Type B pancreatic cell (in vitro differentiated cells): ENCODE measurements around the gene IL18. TPM values are rescaled to one million over a fixed set of nuclear protein-coding genes. Genes with fewer than 3 reads are reported as not detected.
A peak's percentile ranks its signal among the peaks of the same experiment; 100 is the strongest.

Experiments
- DNase-seq: peaks from one replicate; pipeline ENCODE4 v3.0.0; 2021; ENCODE audit warnings: mixed read lengths; ENCODE audit not compliant: unreplicated experiment; ENCODE audit errors: extremely low spot score
- H3K27ac Mint-ChIP-seq: 2 replicates; pipeline ENCODE4 v1.8.0; 2021; ENCODE audit warnings: mild to moderate bottlenecking, mixed read lengths
- H3K27me3 Mint-ChIP-seq: 2 replicates; pipeline ENCODE4 v1.8.0; 2021; ENCODE audit warnings: mixed read lengths
- H3K36me3 Mint-ChIP-seq: 2 replicates; pipeline ENCODE4 v1.8.0; 2021; ENCODE audit warnings: mixed read lengths
- H3K4me1 Mint-ChIP-seq: one replicate; pipeline ENCODE4 v1.8.0; 2021; ENCODE audit warnings: mixed read lengths; ENCODE audit not compliant: unreplicated experiment
- H3K4me3 Mint-ChIP-seq: 2 replicates; pipeline ENCODE4 v1.8.0; 2021; ENCODE audit warnings: mild to moderate bottlenecking, mixed read lengths
- H3K9me3 Mint-ChIP-seq: 2 replicates; pipeline ENCODE4 v1.8.0; 2021; ENCODE audit warnings: mixed read lengths
- long read RNA-seq: library from polyadenylated mRNA; unstranded; transcript quantifications from one replicate; pipeline ENCODE4 v2.0.0, GENCODE V29; 2020
- total RNA-seq: library from RNA; stranded (reverse); gene quantifications from 2 replicates; pipeline ENCODE4 v1.2.1, GENCODE V29; 2021; ENCODE audit warnings: low replicate concordance
- TF ChIP-seq, protein P1 (sequence below): fragments of 200-600 bp; sonication (generic); conservative IDR thresholded peaks from 2 replicates; pipeline ENCODE4 v1.5.0; 2021; ENCODE audit warnings: antibody characterized with exemption, mild to moderate bottlenecking

The IL18 gene
- total RNA-seq = 0.94 and 1.3 TPM in 2 replicates
- long read RNA-seq = 0 reads

DNA sequence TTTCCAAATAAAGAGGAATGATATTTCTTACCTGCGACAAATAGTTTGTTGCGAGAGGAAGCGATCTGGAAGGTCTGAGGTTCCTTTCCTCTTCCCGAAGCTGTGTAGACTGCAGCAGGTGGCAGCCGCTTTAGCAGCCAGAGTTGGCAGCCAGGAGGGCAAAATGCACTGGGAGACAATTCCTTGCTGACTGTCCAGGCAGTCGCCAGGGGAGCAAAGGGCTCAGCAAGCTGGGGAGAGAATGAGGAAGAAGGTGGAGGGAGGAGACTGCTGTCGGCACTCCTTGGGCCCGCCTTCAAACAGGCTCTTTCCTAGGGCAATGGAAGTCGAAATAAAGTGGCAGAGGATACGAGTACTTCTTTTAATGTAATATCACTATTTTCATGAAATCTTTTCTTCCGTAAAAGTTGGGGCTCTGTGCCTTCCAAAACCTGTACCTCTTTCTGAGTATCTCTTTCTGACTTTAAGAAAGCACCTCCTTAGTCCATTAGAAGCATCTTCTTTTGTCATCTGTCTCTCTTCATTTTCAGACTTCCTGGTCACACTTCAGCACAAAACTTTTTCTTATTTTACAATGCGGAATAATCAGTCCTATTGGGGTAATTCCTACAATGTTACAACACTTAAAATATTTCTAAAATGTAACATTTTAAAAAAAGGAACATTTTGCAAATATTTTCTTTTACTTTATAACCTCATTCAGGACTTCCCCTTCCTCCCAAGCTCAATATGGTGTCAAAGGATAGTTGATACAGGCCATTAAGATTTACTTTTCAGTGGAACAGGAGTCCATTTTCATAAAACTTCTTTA is at the start of gene IL18:
TSS of gene IL18 (minus strand) at position 220 of the 811 bp plus-strand sequence. CDS start 9,041 bp downstream, outside the sequence.
- Mint-ChIP-seq H3K4me3 (no peak within 1 kb of the TSS), H3K9me3 (peaks cover 5% of the 10 kb centered on the region), H3K4me1 (no peaks in the 10 kb centered on the region), H3K27me3 (peaks cover 3% of the 10 kb centered on the region), H3K27ac (peak within 1 kb of the TSS; percentile 63), H3K36me3 (no peaks in the 10 kb centered on the region)
- DNase-seq = no peak
- TF ChIP-seq, protein P1, sequence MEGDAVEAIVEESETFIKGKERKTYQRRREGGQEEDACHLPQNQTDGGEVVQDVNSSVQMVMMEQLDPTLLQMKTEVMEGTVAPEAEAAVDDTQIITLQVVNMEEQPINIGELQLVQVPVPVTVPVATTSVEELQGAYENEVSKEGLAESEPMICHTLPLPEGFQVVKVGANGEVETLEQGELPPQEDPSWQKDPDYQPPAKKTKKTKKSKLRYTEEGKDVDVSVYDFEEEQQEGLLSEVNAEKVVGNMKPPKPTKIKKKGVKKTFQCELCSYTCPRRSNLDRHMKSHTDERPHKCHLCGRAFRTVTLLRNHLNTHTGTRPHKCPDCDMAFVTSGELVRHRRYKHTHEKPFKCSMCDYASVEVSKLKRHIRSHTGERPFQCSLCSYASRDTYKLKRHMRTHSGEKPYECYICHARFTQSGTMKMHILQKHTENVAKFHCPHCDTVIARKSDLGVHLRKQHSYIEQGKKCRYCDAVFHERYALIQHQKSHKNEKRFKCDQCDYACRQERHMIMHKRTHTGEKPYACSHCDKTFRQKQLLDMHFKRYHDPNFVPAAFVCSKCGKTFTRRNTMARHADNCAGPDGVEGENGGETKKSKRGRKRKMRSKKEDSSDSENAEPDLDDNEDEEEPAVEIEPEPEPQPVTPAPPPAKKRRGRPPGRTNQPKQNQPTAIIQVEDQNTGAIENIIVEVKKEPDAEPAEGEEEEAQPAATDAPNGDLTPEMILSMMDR = no peak

DNA sequence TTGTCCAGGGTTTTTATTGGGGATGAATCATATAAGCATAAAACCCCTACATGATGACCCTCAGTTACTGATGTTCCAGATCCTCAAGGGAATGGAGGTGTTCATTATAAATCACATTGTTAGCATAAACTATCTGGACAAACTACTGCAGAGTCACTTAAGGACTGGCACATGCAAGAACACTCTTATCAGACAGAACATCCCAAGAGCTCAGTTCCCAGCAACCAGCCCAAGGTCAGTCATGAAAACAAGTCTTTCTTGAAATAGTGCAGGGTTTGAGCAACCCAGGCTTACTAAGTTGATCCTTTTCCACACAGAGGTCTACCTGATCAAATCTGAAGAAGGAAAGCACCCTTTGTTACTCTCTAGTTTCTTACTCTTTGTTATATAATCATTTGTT is 48.8 kb upstream of the IL18 start:
- H3K4me1 Mint-ChIP-seq = no peaks in the 10 kb centered on the region
- H3K27ac Mint-ChIP-seq = no peak overlapping the region
- H3K27me3 Mint-ChIP-seq = peaks cover 13% of the 10 kb centered on the region
- H3K36me3 Mint-ChIP-seq = no peaks in the 10 kb centered on the region
- H3K9me3 Mint-ChIP-seq = no peaks in the 10 kb centered on the region
- no peak for DNase-seq
- no peak overlapping the region for H3K4me3 Mint-ChIP-seq
- TF ChIP-seq, protein P1 = no peak

DNA sequence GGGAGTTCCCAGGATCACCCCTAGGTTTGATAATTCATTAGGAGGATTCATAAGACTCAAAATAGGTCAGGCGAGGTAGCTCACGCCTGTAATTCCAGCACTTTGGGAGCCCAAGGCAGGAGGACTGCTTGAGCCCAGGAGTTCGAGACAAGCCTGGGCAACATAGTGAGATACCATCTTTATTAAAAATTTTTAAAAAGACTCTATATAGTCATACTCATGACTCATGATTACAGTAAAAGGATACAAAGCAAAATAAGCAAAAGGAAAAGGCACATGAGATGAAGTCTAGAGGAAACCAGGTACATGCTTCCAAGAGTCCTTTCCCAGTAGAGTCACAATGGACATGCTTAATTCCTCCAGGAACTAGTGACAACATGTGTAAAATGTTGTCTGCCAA is 48.4 kb upstream of the IL18 start:
- Mint-ChIP-seq H3K4me3 (no peak overlapping the region), H3K4me1 (no peaks in the 10 kb centered on the region), H3K27ac (no peak overlapping the region), H3K9me3 (no peaks in the 10 kb centered on the region), H3K36me3 (no peaks in the 10 kb centered on the region), H3K27me3 (peaks cover 13% of the 10 kb centered on the region)
- TF ChIP-seq, protein P1 = no peak
- no peak for DNase-seq

DNA sequence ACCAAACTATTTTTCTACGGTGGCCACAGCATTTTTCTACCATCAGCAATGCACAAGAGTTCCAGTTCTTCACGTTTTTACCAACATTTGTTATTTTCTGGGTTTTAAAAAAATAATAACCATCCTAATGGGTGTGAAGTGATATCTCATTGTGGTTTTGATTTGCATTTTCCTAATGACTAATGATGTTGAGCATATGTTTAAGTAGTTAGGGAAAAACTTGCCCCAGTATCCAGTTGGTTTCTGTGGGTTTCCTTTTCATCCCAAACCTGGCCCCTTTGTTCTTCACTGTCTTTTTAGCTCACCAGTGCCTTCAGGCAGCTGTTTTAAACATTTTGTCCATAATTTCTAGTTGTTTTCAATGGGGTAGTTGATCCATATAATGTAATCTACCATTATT is 47.6 kb upstream of the IL18 start:
- H3K27ac Mint-ChIP-seq = no peak overlapping the region
- H3K36me3 Mint-ChIP-seq = peaks cover 3% of the 10 kb centered on the region
- TF ChIP-seq, protein P1 = no peak
- no peak for DNase-seq
- no peak overlapping the region for H3K4me3 Mint-ChIP-seq
- no peaks in the 10 kb centered on the region for H3K9me3 Mint-ChIP-seq
- peaks cover 13% of the 10 kb centered on the region for H3K27me3 Mint-ChIP-seq
- H3K4me1 Mint-ChIP-seq = no peaks in the 10 kb centered on the region

DNA sequence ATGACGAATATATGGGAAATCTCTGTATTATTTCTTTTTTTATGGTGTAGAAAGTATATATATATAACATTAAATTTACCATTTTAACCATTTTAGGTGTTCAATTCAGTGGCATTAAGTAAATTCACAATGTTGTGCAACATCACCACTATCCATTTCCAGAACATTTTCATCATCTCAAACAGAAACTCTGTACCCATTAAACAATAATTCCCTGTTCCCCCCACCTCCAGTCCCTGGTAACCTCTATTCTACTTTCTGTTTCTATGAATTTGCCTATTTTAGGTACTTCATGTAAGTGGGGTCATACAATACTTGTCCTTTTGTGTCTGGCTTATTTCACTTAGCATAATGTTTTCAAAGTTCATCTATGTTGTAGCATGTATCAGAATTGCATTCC is 47.0 kb upstream of the IL18 start:
- no peak overlapping the region for H3K27ac Mint-ChIP-seq
- no peaks in the 10 kb centered on the region for H3K9me3 Mint-ChIP-seq
- TF ChIP-seq, protein P1 = no peak
- no peak for DNase-seq
- no peaks in the 10 kb centered on the region for H3K4me1 Mint-ChIP-seq
- peaks cover 13% of the 10 kb centered on the region for H3K27me3 Mint-ChIP-seq
- H3K4me3 Mint-ChIP-seq = no peak overlapping the region
- H3K36me3 Mint-ChIP-seq = peaks cover 3% of the 10 kb centered on the region
